ENCODE results near the gene DUS4L.

The DUS4L gene

GRCh38 chr7:107580716-107581383, 17.1 kb downstream of the DUS4L start:
- no peak for DNase-seq (ENCODE audit: low read depth)

GRCh38 chr7:107581387-107582013, 17.7 kb downstream of the DUS4L start:
- DNase-seq (ENCODE audit: low read depth) = no peak

DNA sequence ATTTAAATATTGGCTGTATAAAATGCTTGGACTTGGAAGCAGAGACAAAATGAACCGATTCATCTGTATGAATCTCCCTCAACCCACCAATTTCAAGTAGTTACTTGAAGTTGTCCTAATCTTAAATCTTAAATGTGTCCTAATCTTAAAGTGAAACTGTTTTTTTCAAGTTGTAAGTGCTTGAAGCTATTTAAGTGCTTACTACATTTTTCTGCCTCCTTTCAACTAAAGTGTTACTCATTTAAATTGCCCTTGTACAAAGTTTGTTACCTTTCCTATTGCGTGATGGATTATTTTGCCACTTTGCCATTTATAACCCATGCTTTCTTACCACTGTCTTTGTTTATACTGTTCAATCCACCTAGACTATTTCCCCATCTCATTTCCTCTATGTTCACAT, 19.1 kb downstream of the DUS4L start:
- DNase-seq (ENCODE audit: low read depth) = no peak

GRCh38 chr7:107584716-107585115, 20.9 kb downstream of the DUS4L start:
- DNase-seq (ENCODE audit: low read depth) = no peak

GRCh38 chr7:107588529-107589130, 24.9 kb downstream of the DUS4L start:
- no peak for DNase-seq (ENCODE audit: low read depth)

DNA sequence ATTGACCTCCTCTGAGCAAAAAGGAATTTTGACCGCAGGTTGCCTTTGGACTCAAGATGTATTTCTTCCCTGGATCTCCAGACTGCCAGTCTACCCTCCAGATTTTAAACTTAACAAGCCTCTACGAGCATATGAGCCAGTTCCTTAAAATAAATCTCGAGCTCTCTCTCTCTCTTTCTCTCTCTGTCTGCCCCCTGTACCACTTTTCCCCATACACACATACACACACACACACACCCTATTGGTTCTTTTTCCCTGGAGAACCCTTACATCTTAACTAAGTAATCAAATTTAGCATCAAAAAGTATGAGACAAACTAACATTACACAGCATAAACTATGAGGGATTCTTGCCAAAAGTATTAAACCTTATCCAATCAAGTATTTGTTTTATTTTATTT, 27.6 kb downstream of the DUS4L start:
- no peak for DNase-seq (ENCODE audit: low read depth)

GRCh38 chr7:107592361-107593024, 28.7 kb downstream of the DUS4L start:
- DNase-seq (ENCODE audit: low read depth) = no peak

DNA sequence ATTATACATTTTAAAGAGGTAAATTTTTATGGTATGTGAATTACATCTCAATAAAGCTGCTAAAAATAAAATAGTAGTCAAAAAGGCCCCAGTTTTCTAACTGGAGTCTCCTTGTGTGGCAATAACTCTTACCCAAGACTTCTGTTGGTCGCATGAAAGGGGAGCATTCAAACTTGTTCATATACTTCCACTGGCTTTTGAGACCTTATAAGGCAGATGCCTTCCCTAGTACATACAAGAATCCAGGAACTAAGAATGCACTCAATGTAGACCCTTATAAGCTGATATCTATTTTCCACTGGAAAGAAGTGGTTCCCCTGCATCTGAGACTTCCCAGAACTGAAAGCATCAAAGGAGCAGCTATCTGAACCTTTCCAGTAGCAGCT, 29.2 kb downstream of the DUS4L start:
- no peak for DNase-seq (ENCODE audit: low read depth)

DNA sequence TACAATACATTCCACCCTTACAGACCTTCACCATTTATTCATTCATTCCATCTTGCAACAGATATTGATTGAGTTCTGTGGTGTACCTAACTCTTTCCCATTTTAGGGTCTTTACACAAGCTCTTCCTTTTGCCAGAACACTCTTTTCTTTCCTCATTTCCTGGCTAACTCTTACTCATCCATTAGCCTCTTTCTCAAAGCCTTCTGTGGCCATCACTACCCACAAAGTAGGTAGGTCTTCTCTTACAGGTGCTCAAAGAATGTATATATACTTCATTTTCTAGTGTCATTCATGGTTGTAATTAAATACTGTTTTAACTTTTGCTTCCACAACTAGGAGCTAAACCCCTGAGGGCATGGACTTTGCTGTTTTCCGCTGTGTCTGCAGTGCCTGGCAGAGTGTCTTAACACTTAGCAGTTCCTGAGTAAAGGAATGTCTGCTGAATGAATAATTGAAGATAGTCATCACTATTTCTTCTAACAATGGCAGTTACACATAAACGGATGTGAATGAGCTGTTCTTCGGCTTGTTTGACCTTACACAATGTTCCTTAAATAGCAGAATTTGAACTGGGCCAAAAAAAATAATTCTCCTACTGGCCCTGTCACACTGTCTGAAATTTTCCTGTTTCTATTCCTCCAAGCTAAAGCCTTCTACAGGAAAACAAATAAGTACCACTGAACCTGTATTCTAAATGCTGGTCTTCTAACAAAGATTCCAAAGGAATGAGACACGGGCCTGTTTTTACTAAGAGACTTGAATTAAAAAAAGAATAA, 31.4 kb downstream of the DUS4L start:
- no peak for DNase-seq (ENCODE audit: low read depth)

- no peak for DNase-seq (ENCODE audit: low read depth)
Measured at GRCh38 chr7:107596881-107597581, 33.3 kb downstream of the DUS4L start.

DNA sequence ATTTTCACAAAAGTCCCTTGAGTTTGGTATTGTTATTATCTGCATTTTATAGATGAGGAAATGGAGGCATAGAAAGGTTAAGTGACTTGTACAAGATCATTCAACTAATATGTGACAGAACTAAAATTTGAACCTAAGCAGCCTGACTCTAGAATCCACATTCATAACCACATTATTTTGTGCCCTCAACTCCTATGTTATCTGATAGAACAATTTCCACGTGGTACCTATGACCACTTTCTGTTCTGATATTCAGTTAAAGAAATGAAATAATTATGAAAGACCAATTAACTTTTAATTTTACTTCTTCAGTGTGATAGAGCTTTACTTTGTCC, 33.8 kb downstream of the DUS4L start:
- no peak for DNase-seq (ENCODE audit: low read depth)

DNA sequence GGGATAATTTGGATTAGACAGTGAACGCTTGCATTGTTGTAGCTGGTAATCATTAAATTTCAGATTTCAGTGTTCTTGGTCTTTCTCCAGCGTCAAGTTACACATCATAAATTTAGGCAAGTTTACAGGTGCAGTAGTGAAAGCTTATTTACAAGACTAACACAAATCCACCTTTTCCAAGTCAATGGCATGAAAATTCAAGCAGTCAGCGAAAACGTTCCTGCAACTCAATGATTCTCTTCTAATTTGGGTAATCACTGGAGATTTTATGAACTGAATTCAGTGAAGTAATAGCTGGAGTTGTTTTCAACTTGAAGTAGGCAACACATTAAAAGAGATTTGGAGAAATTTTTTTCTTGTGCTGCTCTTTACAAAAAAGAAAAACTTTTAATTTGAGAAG, 34.2 kb downstream of the DUS4L start:
- no peak for DNase-seq (ENCODE audit: low read depth)

GRCh38 chr7:107599262-107599661, 35.5 kb downstream of the DUS4L start:
- DNase-seq (ENCODE audit: low read depth) = no peak

GRCh38 chr7:107600816-107601215, 37.0 kb downstream of the DUS4L start:
- no peak for DNase-seq (ENCODE audit: low read depth)

DNA sequence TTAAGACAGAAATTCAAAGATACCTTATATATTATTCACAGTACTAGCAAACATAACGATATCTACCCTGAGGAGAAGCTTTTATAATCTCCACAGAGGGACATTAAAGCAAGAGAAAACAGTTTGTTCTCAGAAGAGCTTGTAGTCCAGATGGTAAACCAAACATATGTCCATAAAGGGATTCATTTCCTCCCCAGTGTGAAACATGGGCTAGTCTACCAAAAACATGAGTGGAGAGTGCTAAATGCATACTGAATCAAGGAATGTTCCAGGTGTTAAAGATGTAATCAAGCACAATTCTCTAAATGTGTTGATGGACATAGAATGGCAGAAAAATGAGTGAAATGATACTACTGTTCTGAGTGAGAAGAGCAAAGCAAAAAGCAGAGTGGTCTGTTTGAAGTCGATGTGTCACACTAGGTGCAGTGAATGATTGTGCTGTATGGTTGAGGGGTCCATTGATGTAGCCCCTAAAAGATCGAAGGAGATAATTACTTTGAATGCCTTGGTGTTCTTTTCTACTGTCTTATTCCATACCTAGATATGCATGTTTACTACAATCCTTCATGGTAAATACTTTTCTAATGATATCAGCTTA, 41.5 kb downstream of the DUS4L start:
- DNase-seq (ENCODE audit: low read depth) = no peak

- no peak for DNase-seq (ENCODE audit: low read depth)
Measured at GRCh38 chr7:107606303-107606702, 42.5 kb downstream of the DUS4L start.

GRCh38 chr7:107609811-107610261, 46.1 kb downstream of the DUS4L start:
- DNase-seq (ENCODE audit: low read depth) = no peak

DNA sequence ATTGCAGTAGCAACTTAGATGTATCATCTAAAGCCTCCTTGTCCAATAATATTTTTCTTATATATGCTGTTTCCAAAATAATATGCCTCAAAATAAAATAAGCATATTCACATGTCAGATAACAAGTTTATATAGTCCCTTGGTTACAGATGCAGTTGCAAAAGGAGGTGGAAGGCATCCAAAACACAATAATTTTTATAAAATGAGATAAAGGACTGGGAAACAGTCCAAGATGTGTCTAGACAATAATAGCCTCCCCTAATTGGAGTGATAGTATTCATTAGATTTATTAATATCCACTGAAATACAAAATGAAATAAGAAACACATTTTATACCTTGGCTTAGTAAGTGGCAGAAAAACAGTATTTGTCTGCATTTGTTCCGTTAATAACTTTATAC, 46.6 kb downstream of the DUS4L start:
- no peak for DNase-seq (ENCODE audit: low read depth)

DNA sequence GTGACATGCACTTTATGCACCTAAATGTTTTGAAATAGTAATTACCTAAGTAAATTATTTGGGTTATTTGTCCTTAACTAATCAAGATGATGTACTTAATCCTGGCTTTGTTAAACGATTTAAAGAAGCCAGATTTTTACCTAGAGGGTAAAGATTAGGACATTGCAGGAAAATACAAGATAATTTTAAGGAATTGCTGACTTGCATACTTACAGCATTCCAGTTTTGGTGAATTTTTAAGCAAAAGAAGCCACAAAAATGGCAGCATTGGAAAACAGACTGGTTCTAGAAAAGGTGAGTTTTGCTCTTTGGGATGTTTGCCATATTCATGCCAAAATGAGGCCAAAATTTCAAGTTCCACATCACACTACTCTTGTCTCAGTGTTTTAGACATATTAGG, 49.7 kb downstream of the DUS4L start:
- no peak for DNase-seq (ENCODE audit: low read depth)

DNA sequence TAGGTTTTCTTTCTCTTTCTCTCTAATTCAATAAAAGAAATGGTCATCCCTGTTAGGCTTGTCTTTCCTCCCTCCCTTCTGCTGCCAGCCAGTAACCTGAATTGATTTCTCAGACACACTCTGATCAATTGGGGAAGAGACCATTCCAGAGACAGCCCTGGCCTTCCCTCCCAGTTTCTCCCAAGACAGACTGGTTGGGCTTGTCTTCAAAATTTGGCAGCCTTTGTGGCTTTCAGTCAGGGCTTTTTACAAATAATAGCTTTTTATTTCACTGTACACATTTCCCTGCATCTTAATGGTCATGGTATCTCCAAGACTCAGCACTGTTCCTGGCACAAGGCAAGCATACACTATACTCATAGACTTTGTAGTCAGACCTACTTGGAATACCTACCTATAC, 50.2 kb downstream of the DUS4L start:
- DNase-seq (ENCODE audit: low read depth) = no peak

DNA sequence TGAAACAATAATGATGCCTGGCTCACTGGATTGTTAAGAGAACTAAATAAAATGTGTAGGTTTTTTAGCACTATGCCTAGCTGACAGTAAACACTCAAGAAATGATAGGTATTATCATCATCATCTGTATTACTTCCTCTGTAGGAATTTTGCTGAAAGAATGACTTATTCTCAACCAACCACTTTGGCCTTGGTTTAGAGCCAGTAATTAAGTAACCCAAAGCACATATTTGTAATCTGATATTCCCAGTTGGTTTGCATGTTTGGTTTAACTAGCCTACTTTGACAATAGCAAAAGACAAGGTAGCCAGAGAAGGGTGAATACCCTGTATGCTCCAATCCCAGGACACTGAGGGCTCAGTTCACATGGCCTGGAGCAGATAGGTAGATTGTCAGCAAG, 50.7 kb downstream of the DUS4L start:
- no peak for DNase-seq (ENCODE audit: low read depth)

Data from activated T-cell treated with anti-CD3 and anti-CD28 coated beads for 48 hours (primary cell).